ENCODE results near the gene ECE1. TPM values are rescaled to one million over a fixed set of nuclear protein-coding genes. Genes with fewer than 3 reads are reported as not detected.

ECE1 gene
- total RNA-seq (18.0 TPM), polyA plus RNA-seq (ENCODE audit: insufficient read depth in 1 of 8, insufficient read length in 8 of 8, low replicate concordance in 1 of 8) (10 to 100 TPM; 24.2 to 40.0 (median 33.1) TPM)
- long read RNA-seq, donor 1, full-length matches to known transcripts = 8 of 8 reads
- long read RNA-seq, donor 1, partial matches to known transcripts = 0 of 8 reads
- long read RNA-seq, donor 1, other reads (novel, unspliced or antisense) = 0 of 8 reads
- long read RNA-seq, donor 2, partial matches to known transcripts = 0 of 1 reads
- long read RNA-seq, donor 2, other reads (novel, unspliced or antisense) = 0 of 1 reads
- long read RNA-seq, donor 3, full-length matches to known transcripts = 7 of 7 reads
- long read RNA-seq, donor 3, partial matches to known transcripts = 0 of 7 reads
- long read RNA-seq, donor 3, other reads (novel, unspliced or antisense) = 0 of 7 reads
- long read RNA-seq, donor 4, full-length matches to known transcripts = 8 of 8 reads
- long read RNA-seq, donor 4, partial matches to known transcripts = 0 of 8 reads
- long read RNA-seq, donor 4, other reads (novel, unspliced or antisense) = 0 of 8 reads
- long read RNA-seq, donor 5, full-length matches to known transcripts = 9 of 16 reads
- long read RNA-seq, donor 5, partial matches to known transcripts = 7 of 16 reads
- long read RNA-seq, donor 5, other reads (novel, unspliced or antisense) = 0 of 16 reads
- long read RNA-seq, donor 6, full-length matches to known transcripts = 5 of 5 reads
- long read RNA-seq, donor 6, partial matches to known transcripts = 0 of 5 reads
- long read RNA-seq, donor 6, other reads (novel, unspliced or antisense) = 0 of 5 reads
- long read RNA-seq, donor 7, partial matches to known transcripts = 5 of 10 reads
- long read RNA-seq, donor 7, other reads (novel, unspliced or antisense) = 0 of 10 reads
- long read RNA-seq, donor 8, partial matches to known transcripts = 0 of 5 reads
- long read RNA-seq, donor 8, other reads (novel, unspliced or antisense) = 0 of 5 reads
- long read RNA-seq, donor 9, full-length matches to known transcripts = 5 of 15 reads
- long read RNA-seq, donor 9, partial matches to known transcripts = 10 of 15 reads
- long read RNA-seq, donor 9, other reads (novel, unspliced or antisense) = 0 of 15 reads
- long read RNA-seq, donor 10, full-length matches to known transcripts = 3 of 8 reads
- long read RNA-seq, donor 10, partial matches to known transcripts = 5 of 8 reads
- long read RNA-seq, donor 10, other reads (novel, unspliced or antisense) = 0 of 8 reads
- long read RNA-seq, donor 11, full-length matches to known transcripts = 6 of 6 reads
- long read RNA-seq, donor 11, partial matches to known transcripts = 0 of 6 reads
- long read RNA-seq, donor 11, other reads (novel, unspliced or antisense) = 0 of 6 reads

DNA sequence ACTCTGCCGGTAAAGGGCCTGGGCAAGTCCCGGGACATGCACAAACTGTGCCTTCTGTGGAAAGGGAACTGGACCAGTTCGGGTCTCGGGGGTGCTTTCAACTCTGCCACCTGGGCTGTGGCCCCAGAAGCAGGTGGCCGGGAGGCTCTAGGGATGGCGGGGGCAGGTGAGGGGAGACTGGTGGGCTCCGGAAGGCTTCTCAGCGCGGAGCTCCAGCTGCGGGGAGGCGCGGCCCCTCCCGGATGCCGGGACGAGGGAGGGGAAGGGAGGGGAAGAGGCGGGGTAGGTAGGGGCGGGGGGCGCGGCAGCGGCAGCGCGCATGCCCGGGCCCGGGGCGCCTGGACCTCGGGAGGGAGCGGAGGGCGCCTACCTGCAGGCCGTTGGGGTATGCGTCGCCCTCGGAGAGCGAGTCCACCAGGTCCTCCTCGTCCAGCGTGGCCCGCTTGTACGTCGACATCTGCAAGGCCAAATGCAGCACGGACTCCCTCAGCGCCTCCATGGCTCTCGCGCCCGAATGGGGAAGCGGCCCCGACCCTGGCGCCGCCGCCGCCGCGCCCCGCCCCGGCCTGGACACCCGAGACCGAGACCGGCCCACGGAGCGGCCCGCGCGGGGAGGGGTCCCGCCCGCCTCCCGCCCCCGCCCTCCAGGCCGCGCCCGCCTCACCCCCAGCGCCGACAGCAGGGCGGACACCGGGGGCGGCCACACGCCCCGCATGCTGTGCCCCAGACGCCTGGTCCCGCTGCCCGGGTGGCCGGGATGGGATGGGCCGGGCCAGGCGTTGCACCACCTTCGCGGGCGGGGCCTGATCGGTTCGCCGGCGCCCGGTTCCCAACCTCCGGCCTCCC lies at the start of gene ECE1:
TSS of gene ECE1 (minus strand) at position 764 of the 846 bp plus-strand sequence. CDS start at position 715, 49 bp downstream.
- Histone ChIP-seq H3K4me1 (ENCODE audit: control insufficient read depth, insufficient read depth, low read length) (peaks cover 44% of the 10 kb centered on the region), H3K9me3 (replicated peaks; ENCODE audit: control insufficient read depth, low read depth, low read length) (no peaks in the 10 kb centered on the region), H3K27ac (ENCODE audit: low read length) (peak within 1 kb of the TSS; percentile 29), H3K36me3 (ENCODE audit: control insufficient read depth, insufficient read depth, low read length) (no peaks in the 10 kb centered on the region), H3K4me3 (ENCODE audit: low read length) (peak within 1 kb of the TSS; percentile 48), H3K27me3 (ENCODE audit: control insufficient read depth, insufficient read depth, low read length) (peaks cover 14% of the 10 kb centered on the region)
- under 1% methylated on average over 83 of the region's 90 CpGs for WGBS (ENCODE audit: insufficient coverage)
- DNase-seq = no peak

DNA sequence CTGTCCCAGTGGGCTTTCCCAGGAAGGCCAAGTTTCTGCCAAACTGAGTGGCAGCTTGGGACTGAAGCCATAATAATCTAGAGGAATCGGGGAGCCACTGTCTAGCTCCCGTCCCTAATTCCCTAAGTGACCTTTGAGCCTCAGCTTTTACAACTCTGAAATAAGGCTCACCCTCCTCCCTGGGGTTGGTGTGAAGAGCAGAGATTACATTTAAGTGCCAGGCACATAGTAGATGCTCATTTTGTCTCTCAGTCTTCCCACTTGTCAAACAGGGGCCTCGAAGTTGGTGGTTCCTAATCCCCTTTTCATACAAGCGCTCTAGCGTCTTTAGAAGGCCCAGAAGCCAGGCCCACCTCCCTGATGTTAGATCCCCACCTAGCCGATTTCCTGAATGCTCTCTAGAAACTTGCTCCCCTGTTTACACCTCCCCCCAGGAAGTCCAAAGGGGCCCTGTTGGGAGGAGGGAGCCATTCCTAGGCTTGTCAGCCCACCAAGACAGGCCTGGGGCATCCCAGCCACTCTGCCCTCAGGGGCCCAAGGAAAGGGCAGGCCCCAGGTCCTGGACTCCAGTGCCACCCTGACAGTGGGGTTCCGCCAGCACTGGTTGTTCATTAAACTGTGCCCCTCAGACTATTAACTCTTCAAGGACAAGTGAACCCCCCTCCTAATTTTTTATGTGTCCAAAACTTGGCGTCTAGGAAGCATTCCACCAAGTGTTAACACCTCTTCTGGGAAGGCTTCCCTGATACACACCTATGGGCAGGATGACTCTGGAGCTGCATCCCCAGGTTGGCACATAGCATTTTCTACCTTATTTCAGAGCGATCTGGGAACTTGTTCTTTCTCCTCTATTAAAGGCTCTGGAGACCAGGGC lies 49.3 kb upstream of the ECE1 start:
- Histone ChIP-seq H3K4me1 (ENCODE audit: control insufficient read depth, insufficient read depth, low read length) (peaks cover 84% of the 10 kb centered on the region), H3K36me3 (ENCODE audit: control insufficient read depth, insufficient read depth, low read length) (peaks cover 7% of the 10 kb centered on the region), H3K4me3 (ENCODE audit: low read length) (no peak overlapping the region), H3K27ac (ENCODE audit: low read length) (peak overlapping the region; percentile 71), H3K27me3 (ENCODE audit: control insufficient read depth, insufficient read depth, low read length) (peaks cover 10% of the 10 kb centered on the region), H3K9me3 (replicated peaks; ENCODE audit: control insufficient read depth, low read depth, low read length) (no peaks in the 10 kb centered on the region)
- no peak for DNase-seq
- 85% methylated on average over 5 of the region's 9 CpGs for WGBS (ENCODE audit: insufficient coverage)

DNA sequence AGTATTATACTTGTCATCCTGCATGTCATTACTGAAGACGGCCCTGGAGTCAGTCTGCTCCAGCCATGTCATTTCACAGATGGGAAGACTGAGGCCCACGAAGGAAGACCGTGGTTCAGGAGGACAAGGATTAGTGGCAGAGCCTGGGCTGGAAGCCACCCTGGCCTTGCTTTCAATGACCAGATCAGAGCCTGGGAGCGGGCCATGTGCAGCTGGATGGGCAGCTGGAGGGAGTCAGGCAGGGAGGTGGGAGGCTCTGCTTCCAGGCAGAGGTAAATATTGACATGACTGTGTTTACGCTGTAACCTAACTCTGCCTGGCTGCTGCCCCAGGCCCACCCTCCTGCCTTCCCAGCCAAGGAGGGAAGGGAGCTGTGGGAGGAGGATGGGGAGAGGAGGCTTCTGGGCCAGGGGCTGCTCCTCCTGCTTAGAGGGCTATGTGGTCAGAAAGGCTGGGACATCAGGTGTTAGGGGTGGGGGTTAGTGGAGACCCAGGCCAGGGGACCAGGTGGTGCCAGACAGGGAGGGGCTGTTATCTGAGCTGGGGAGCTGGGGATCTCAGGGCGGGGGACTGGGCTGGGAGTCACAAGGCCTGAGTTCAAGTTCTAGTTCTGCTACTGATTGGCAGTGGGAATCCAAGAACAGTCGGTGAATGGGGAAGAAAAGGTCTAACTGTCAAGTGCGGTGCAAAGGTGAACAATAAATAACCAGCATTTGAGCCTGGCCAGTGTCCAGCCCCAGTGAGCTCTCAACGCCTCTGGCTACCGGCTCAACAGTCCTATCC lies 48.5 kb upstream of the ECE1 start:
- DNase-seq = peak; percentile 96
- peaks cover 10% of the 10 kb centered on the region for H3K27me3 ChIP-seq (ENCODE audit: control insufficient read depth, insufficient read depth, low read length)
- no peak overlapping the region for H3K4me3 ChIP-seq (ENCODE audit: low read length)
- H3K36me3 ChIP-seq (ENCODE audit: control insufficient read depth, insufficient read depth, low read length) = peaks cover 7% of the 10 kb centered on the region
- H3K27ac ChIP-seq (ENCODE audit: low read length) = peak overlapping the region; percentile 92
- no peaks in the 10 kb centered on the region for H3K9me3 ChIP-seq (replicated peaks; ENCODE audit: control insufficient read depth, low read depth, low read length)
- H3K4me1 ChIP-seq (ENCODE audit: control insufficient read depth, insufficient read depth, low read length) = peaks cover 83% of the 10 kb centered on the region
- WGBS (ENCODE audit: insufficient coverage) = 26% methylated on average over 8 of the region's 10 CpGs

DNA sequence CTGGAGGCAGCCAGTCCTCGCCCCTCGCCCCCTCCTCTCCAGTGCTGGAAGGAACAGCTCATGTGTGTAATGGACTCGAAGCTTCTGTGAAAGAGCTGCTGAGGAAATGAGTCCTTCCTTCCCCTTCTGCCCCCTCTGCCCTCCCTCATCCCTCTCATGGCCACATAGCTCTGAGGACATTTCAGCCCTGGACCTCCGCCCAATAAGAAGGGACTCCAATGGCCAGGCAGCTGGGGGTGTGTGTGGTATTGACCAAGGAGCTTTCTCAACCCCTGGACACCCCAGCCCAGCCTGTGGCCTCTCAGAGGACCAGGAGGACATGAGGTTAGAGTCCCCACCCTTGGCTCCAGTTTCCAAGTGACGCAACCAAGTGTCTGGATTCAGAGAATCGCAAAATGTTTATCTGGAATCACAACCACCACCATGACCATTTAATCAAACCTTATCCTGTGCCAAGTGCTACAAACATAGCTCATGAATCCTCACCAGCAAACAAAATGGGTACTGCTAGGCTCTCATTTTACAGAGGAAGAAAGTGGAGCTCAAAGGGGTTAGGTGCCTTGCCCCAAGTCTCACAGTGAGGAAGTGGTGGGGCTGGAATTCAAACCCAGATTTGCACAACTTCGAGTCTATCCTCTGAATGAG lies 47.8 kb upstream of the ECE1 start:
- 20% methylated on average over 1 of the region's 7 CpGs for WGBS (ENCODE audit: insufficient coverage)

DNA sequence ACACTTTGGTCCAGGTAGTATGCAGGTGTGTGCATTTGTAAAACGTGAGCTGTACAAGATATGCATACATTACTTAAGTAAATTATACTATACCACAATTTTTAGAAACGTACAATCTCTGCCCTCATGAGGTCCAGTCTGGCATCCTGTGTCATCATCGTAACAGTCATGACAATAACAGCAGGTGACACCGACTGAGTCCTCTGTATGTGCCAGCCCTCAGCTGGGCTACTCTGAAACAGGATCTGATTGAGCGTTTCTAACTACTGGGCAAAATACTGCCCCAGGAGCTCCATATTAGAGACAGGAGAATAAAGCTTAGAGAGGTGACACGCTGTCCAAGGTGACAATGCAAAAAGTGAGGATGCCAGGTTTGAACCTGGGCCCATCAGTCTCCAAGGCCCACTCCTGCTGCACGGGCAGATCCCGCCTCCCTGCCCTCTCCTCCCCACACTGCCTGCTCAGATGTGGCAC lies 47.2 kb upstream of the ECE1 start:
- Histone ChIP-seq H3K27me3 (ENCODE audit: control insufficient read depth, insufficient read depth, low read length) (peaks cover 10% of the 10 kb centered on the region), H3K4me3 (ENCODE audit: low read length) (no peak overlapping the region), H3K27ac (ENCODE audit: low read length) (peak overlapping the region; percentile 92), H3K4me1 (ENCODE audit: control insufficient read depth, insufficient read depth, low read length) (peaks cover 75% of the 10 kb centered on the region), H3K9me3 (replicated peaks; ENCODE audit: control insufficient read depth, low read depth, low read length) (no peaks in the 10 kb centered on the region), H3K36me3 (ENCODE audit: control insufficient read depth, insufficient read depth, low read length) (peaks cover 7% of the 10 kb centered on the region)
- WGBS (ENCODE audit: insufficient coverage) = 67% methylated on average over 6 of the region's 8 CpGs
- DNase-seq = no peak

More for the DNA sequence above, 47.8 kb upstream of the ECE1 start:
- H3K27me3 ChIP-seq (ENCODE audit: control insufficient read depth, insufficient read depth, low read length) = peaks cover 10% of the 10 kb centered on the region
- DNase-seq = peak; percentile 94
- H3K9me3 ChIP-seq (replicated peaks; ENCODE audit: control insufficient read depth, low read depth, low read length) = no peaks in the 10 kb centered on the region
- H3K4me1 ChIP-seq (ENCODE audit: control insufficient read depth, insufficient read depth, low read length) = peaks cover 77% of the 10 kb centered on the region
- H3K36me3 ChIP-seq (ENCODE audit: control insufficient read depth, insufficient read depth, low read length) = peaks cover 7% of the 10 kb centered on the region
- no peak overlapping the region for H3K4me3 ChIP-seq (ENCODE audit: low read length)
- H3K27ac ChIP-seq (ENCODE audit: low read length) = peak overlapping the region; percentile 92

DNA sequence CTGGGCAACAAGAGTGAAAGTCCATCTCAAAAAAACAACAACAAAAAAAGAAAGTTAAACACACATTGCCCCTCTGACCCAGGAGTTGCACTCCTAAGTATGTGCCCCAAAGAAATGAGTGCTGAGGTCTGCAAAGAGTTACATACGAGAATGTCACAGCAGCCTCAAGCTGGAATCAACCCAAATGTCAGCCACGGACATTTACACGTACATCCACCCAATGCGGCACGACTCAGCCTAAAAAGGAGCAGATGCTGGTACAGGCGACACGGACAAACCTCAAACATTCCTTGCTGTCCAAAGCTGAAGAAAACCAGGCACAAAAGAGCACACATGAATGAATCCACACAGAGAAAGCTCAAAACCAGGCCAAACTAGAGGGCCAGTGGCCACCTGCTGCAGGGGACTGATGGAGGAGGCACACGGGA lies 46.8 kb upstream of the ECE1 start:
- no peak for DNase-seq
- Histone ChIP-seq H3K27ac (ENCODE audit: low read length) (peak overlapping the region; percentile 92), H3K4me1 (ENCODE audit: control insufficient read depth, insufficient read depth, low read length) (peaks cover 71% of the 10 kb centered on the region), H3K27me3 (ENCODE audit: control insufficient read depth, insufficient read depth, low read length) (peaks cover 7% of the 10 kb centered on the region), H3K9me3 (replicated peaks; ENCODE audit: control insufficient read depth, low read depth, low read length) (no peaks in the 10 kb centered on the region), H3K36me3 (ENCODE audit: control insufficient read depth, insufficient read depth, low read length) (peaks cover 7% of the 10 kb centered on the region), H3K4me3 (ENCODE audit: low read length) (no peak overlapping the region)
- 22% methylated on average over 3 of the region's 8 CpGs for WGBS (ENCODE audit: insufficient coverage)

DNA sequence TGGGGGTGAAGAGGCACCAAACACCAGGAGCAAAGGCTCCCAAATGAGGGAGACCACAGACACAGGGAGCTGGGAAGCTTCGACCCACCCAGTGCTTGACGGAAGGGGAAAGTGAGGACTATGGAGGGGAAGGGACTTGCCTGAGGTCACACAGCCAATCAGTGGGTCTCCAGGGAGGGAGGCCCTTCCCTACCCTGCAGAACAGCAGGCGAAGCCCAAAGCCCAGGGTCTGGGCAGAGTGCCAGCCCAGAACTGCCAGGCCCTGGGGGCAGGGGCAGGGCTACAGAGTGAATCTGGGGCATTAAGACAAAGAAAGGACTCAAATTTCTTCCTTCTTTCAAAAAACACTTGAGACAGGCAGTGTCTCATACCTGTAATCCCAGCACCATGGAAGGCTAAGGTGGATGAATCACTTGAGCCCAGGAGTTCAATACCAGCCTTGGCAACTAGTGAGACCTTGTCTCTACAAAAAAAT lies 45.5 kb upstream of the ECE1 start:
- WGBS (ENCODE audit: insufficient coverage) = 83% methylated on average over 2 of the region's 3 CpGs
- H3K27ac ChIP-seq (ENCODE audit: low read length) = no peak overlapping the region
- H3K27me3 ChIP-seq (ENCODE audit: control insufficient read depth, insufficient read depth, low read length) = peaks cover 5% of the 10 kb centered on the region
- no peaks in the 10 kb centered on the region for H3K9me3 ChIP-seq (replicated peaks; ENCODE audit: control insufficient read depth, low read depth, low read length)
- no peak for DNase-seq
- H3K36me3 ChIP-seq (ENCODE audit: control insufficient read depth, insufficient read depth, low read length) = peaks cover 7% of the 10 kb centered on the region
- peaks cover 66% of the 10 kb centered on the region for H3K4me1 ChIP-seq (ENCODE audit: control insufficient read depth, insufficient read depth, low read length)
- H3K4me3 ChIP-seq (ENCODE audit: low read length) = no peak overlapping the region

Measured in muscle of leg (tissue), 16 donors.